ENCODE measurements around the gene RAP1GAP2.

GRCh38 chr17:2940352-2940751, 144.1 kb downstream of the RAP1GAP2 start:
- TF ChIP-seq CTCF (conservative IDR thresholded peaks at IDR 0.05) (no peak), ZFX (IDR thresholded peaks at IDR 0.05) (no peak)

Measured in C4-2B (cell line).